ENCODE results near the gene BTBD7.

Gene BTBD7

DNA sequence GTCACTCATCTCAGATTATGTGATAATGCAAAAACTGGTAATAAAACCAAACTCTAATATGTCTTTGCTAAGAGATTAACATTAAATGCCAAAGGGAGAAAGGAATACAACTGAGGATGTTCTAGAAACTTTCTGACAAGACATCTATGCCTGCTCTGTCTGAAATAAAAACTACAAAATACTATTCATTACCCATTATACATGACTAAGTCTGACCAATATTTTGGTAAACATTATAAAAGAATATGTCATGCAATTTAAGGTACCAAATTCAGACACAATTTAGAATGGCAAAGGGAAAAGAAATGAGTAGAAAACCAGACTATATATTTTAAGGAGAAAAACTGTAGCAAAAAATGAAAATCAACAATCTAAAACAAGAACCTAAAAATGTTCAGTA is 86.3 kb downstream of the BTBD7 start (continued):
- TF ChIP-seq, protein P1, sequence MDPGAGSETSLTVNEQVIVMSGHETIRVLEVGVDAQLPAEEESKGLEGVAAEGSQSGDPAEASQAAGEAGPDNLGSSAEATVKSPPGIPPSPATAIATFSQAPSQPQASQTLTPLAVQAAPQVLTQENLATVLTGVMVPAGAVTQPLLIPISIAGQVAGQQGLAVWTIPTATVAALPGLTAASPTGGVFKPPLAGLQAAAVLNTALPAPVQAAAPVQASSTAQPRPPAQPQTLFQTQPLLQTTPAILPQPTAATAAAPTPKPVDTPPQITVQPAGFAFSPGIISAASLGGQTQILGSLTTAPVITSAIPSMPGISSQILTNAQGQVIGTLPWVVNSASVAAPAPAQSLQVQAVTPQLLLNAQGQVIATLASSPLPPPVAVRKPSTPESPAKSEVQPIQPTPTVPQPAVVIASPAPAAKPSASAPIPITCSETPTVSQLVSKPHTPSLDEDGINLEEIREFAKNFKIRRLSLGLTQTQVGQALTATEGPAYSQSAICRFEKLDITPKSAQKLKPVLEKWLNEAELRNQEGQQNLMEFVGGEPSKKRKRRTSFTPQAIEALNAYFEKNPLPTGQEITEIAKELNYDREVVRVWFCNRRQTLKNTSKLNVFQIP (CRISPR knock-in tag; IDR thresholded peaks at IDR 0.05; ENCODE audit: borderline replicate concordance, low read depth): no peak
- TF ChIP-seq ZFP3 (CRISPR knock-in tag; IDR thresholded peaks at IDR 0.05) (no peak), CSDC2 (CRISPR knock-in tag; IDR thresholded peaks at IDR 0.05) (no peak), ZNF70 (CRISPR knock-in tag; IDR thresholded peaks at IDR 0.05) (no peak), GLIS3 (CRISPR knock-in tag; IDR thresholded peaks at IDR 0.05) (no peak), SNAI2 (CRISPR knock-in tag; IDR thresholded peaks at IDR 0.05) (no peak)

DNA sequence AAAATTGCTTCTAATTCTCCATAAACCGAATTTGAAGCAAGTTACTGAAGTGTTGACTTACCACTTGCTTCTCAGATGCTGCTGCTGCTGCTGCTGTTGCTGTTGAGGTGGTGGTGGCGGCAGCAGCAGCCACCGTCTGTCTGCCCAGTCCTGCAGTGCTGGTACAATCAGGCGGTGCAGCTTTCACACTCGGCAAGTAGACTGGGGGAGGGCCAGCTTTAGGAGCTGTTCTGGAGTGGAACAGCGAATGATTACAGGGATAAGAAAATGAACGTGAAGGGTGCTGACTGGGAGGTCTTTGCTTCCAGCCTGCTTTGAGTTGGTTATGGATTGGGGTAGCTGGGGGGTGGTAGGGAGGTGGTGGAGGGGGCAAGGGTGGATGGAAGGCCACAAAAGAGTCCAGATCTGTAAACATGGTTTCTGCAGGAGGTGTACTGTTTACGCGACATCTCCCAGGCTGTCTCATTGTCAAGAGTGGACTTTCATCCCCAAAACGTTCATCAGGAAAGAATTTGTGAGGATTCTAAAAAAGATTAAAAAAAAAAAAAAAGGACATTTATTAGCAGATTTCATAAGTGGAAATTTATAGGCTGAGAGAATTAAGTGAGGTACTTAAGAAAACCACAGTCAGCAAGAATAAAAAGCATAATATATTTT is 86.9 kb downstream of the BTBD7 start:
- ATAC-seq: no peak
- TF ChIP-seq TOX (CRISPR knock-in tag; IDR thresholded peaks at IDR 0.05; ENCODE audit: borderline replicate concordance) (no peak), GLIS3 (CRISPR knock-in tag; IDR thresholded peaks at IDR 0.05) (no peak)
- TF ChIP-seq, protein P2, sequence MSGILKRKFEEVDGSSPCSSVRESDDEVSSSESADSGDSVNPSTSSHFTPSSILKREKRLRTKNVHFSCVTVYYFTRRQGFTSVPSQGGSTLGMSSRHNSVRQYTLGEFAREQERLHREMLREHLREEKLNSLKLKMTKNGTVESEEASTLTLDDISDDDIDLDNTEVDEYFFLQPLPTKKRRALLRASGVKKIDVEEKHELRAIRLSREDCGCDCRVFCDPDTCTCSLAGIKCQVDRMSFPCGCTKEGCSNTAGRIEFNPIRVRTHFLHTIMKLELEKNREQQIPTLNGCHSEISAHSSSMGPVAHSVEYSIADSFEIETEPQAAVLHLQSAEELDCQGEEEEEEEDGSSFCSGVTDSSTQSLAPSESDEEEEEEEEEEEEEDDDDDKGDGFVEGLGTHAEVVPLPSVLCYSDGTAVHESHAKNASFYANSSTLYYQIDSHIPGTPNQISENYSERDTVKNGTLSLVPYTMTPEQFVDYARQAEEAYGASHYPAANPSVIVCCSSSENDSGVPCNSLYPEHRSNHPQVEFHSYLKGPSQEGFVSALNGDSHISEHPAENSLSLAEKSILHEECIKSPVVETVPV (CRISPR knock-in tag; IDR thresholded peaks at IDR 0.05): no peak

DNA sequence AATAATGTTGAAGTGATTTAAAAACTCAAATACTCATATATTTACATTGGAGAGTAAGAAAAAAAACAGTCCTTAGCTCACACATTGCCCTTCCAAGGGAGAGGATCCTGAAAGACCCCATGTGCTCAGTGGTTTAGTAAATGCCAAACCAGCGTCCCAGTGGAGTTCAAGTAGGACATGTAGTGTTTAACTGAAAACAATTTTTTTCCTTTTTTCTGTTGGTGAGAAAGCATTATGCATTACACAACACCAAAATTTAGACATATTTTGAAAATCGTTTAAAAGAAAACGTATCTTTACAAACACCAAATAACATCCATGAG is 92.2 kb downstream of the BTBD7 start:
- TF ChIP-seq ZFP30 (CRISPR knock-in tag; IDR thresholded peaks at IDR 0.05): no peak
- TF ChIP-seq, protein P2 (CRISPR knock-in tag; IDR thresholded peaks at IDR 0.05): no peak
- no peak for TF ChIP-seq ZNF70 (CRISPR knock-in tag; IDR thresholded peaks at IDR 0.05)
- no peak for TF ChIP-seq ESRRG (CRISPR knock-in tag; IDR thresholded peaks at IDR 0.05)
- no peak for TF ChIP-seq ZC3H10 (CRISPR knock-in tag; IDR thresholded peaks at IDR 0.05)
- TF ChIP-seq, protein P3, sequence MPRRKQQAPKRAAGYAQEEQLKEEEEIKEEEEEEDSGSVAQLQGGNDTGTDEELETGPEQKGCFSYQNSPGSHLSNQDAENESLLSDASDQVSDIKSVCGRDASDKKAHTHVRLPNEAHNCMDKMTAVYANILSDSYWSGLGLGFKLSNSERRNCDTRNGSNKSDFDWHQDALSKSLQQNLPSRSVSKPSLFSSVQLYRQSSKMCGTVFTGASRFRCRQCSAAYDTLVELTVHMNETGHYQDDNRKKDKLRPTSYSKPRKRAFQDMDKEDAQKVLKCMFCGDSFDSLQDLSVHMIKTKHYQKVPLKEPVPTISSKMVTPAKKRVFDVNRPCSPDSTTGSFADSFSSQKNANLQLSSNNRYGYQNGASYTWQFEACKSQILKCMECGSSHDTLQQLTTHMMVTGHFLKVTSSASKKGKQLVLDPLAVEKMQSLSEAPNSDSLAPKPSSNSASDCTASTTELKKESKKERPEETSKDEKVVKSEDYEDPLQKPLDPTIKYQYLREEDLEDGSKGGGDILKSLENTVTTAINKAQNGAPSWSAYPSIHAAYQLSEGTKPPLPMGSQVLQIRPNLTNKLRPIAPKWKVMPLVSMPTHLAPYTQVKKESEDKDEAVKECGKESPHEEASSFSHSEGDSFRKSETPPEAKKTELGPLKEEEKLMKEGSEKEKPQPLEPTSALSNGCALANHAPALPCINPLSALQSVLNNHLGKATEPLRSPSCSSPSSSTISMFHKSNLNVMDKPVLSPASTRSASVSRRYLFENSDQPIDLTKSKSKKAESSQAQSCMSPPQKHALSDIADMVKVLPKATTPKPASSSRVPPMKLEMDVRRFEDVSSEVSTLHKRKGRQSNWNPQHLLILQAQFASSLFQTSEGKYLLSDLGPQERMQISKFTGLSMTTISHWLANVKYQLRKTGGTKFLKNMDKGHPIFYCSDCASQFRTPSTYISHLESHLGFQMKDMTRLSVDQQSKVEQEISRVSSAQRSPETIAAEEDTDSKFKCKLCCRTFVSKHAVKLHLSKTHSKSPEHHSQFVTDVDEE (CRISPR knock-in tag; IDR thresholded peaks at IDR 0.05): no peak
- TF ChIP-seq TOX (CRISPR knock-in tag; IDR thresholded peaks at IDR 0.05; ENCODE audit: borderline replicate concordance): no peak
- TF ChIP-seq OSR1 (CRISPR knock-in tag; IDR thresholded peaks at IDR 0.05): no peak
- no peak for TF ChIP-seq ZNF8 (CRISPR knock-in tag; IDR thresholded peaks at IDR 0.05)
- peak; percentile 48 for ATAC-seq

DNA sequence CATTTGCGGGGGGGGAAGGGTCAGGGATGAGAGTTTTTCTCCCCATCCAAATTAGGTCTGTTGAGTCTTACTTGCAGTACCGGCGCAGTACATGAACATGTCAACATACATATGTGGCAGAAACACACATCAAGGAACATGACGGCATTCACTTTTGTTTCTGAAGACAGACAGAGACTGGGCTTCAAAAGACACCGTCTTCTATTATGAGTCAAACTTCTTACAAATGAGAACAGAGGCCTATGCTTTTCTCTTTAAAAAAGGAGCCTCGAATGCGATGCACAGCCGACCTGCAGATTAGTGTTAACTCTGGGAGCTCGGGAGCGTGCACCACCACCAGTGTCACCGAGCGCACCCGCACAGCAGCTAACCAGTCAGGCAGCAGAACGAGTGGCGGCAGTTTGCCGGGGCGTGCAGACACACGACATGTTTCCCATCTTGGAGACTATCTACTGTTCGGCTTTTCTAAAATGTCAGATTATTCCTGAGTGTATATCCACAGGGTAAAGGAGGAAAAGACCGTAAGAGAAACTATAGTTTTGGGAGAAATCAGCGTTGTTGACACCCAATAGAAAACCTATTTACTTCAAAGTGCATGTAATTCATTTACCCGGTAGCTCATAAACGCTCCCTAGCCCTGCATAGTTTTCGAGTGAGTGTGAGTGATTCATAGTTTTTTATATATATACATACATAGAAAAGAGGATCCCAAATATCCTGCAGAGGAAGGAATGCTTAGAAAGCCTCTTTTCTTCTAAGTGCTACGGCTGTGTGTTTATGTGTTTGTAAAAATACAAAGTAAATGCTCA is 92.8 kb downstream of the BTBD7 start:
- ATAC-seq: peak; percentile 91
- TF ChIP-seq, protein P1 (CRISPR knock-in tag; IDR thresholded peaks at IDR 0.05; ENCODE audit: borderline replicate concordance, low read depth): no peak
- no peak for TF ChIP-seq ZFP3 (CRISPR knock-in tag; IDR thresholded peaks at IDR 0.05)
- TF ChIP-seq ZNF8 (CRISPR knock-in tag; IDR thresholded peaks at IDR 0.05): no peak
- TF ChIP-seq GLIS3 (CRISPR knock-in tag; IDR thresholded peaks at IDR 0.05): no peak
- no peak for TF ChIP-seq ARNTL (CRISPR knock-in tag; IDR thresholded peaks at IDR 0.05; ENCODE audit: borderline replicate concordance, low read depth)
- TF ChIP-seq ZNF70 (CRISPR knock-in tag; IDR thresholded peaks at IDR 0.05): no peak
- TF ChIP-seq, protein P4, sequence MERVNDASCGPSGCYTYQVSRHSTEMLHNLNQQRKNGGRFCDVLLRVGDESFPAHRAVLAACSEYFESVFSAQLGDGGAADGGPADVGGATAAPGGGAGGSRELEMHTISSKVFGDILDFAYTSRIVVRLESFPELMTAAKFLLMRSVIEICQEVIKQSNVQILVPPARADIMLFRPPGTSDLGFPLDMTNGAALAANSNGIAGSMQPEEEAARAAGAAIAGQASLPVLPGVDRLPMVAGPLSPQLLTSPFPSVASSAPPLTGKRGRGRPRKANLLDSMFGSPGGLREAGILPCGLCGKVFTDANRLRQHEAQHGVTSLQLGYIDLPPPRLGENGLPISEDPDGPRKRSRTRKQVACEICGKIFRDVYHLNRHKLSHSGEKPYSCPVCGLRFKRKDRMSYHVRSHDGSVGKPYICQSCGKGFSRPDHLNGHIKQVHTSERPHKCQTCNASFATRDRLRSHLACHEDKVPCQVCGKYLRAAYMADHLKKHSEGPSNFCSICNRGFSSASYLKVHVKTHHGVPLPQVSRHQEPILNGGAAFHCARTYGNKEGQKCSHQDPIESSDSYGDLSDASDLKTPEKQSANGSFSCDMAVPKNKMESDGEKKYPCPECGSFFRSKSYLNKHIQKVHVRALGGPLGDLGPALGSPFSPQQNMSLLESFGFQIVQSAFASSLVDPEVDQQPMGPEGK (CRISPR knock-in tag; IDR thresholded peaks at IDR 0.05; ENCODE audit: borderline replicate concordance): no peak
- TF ChIP-seq TCF4 (CRISPR knock-in tag; IDR thresholded peaks at IDR 0.05; ENCODE audit: borderline replicate concordance): no peak
- TF ChIP-seq ESRRG (CRISPR knock-in tag; IDR thresholded peaks at IDR 0.05): no peak
- TF ChIP-seq, protein P3 (CRISPR knock-in tag; IDR thresholded peaks at IDR 0.05): no peak
- no peak for TF ChIP-seq RARB (CRISPR knock-in tag; IDR thresholded peaks at IDR 0.05)
- no peak for TF ChIP-seq ZC3H10 (CRISPR knock-in tag; IDR thresholded peaks at IDR 0.05)
- TF ChIP-seq PPARA (CRISPR knock-in tag; IDR thresholded peaks at IDR 0.05; ENCODE audit: borderline replicate concordance): no peak
- TF ChIP-seq BACH2 (CRISPR knock-in tag; IDR thresholded peaks at IDR 0.05; ENCODE audit: borderline replicate concordance): no peak
